GF-D8 (cell line): Measurements from ENCODE around the gene ZNF584.
A peak's percentile ranks its signal among the peaks of the same experiment; 100 is the strongest.

ENCODE experiments used
- DNase-seq: peaks from one replicate; lab custom pipeline; 2025; lab: John Stamatoyannopoulos, UW

ZNF584 gene

GRCh38 chr19:58466089-58466759, 57.8 kb downstream of the ZNF584 start:
- DNase-seq: no peak

DNA sequence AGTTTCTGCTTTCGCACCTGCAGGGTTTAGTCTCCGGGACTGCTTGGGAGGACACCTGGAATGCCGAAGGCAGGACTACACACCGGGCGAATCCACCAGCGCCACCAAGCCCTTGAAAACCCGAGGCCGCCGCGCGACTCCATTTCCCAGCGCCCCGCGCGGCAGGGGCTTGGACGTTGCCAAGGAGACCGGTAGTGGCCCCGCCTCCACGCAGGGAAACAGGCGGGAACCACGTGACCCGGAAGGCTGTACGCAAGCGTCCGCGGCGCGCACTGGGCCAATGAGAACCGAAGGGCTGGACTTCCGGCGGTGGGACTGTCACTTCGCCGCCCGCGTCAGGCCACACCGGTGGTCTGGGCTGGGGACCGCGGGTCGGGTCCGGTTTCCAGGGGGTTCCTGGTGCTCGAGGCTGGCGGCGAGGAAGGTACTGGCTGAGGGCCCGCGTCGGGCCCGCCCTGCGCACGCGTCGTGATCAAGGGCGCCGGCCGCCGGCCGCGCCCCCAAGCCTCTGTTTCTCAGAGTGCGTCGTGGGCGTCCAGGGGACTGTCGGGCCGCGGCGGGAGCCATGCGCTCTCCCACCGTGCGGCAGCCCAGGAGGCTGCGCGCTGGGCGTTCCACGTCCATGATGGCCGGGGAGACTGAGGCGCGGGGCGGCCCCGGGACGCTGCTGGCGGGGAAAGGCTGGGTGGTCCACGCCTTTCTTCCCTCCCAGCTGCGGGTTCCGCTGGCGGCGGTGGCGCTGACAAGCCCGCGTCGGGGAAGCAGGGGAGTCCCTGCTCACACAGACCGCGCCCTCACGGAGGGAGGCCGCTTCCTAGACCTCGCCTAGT, 58.5 kb downstream of the ZNF584 start, which contains the start of gene ZNF324:
Gene ZNF324 (plus strand): TSS at position 321 of the 830 bp plus-strand sequence. CDS start 2,106 bp downstream, outside the sequence.
- DNase-seq: peak; percentile 78
